ENCODE measurements around the gene MED8.

Gene MED8

DNA sequence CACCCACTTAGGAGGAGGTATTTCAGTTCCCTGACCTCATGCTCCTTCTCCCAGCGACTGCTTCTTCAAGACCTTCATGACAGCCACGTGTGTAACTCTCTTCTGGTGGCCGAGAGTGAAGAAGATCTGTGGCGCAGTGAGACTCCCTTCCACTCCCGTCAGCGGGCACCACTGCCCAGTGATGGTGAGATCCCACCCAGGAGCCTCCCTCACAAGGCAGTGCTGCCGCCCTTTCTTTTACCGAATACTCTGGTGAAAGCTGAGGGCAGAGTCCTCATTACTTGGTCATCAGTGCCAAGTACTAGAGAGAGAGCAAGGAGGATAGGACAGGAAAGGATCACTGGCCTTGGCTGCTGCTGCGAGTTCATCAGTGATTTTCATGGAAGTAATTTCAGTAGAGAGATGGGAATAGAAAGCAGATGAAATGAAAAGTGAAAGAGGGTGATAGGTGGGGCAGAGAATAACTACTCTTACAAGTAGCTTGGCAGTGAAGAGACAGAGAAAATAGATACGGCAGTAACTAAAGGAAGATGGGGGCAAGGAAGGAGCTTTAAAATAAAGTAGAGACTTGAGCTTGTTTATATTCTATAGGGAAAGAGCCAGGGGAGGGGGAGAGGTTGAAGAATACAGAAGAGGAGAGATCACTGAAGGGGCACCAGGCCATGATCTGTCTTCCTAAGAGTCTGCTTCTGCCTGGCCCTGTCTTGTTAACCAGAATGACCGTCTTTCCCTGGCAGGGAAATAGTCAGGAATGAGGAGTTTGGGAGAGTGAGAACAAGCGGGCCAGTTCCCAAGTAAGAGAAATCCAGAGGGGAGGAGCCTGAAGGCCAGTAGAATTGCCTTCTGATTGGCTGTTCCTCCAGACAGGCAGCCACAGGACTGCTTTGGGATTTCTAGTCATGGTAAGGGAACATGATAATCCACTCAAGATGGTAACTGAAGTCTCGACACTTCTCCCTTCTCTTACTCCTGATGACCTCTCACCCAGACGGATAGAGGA, 45.8 kb upstream of the MED8 start:
- no peaks in the 10 kb centered on the region for H3K4me1 ChIP-seq (ENCODE audit: control extremely low read depth in 1 of 4, control insufficient read depth in 4 of 4, insufficient read depth in 4 of 4, low read length in 3 of 4)
- no peak for DNase-seq
- H3K27me3 ChIP-seq (replicated peaks in 2 of 5; ENCODE audit: control insufficient read depth in 4 of 5, insufficient read depth in 5 of 5, low read length in 4 of 5) = no peaks in the 10 kb centered on the region
- ChIA-PET POLR2A (no interaction called here), CTCF (interaction anchor here (1.5 to 2.2 kb wide), 2 partner anchors 21 to 209 kb away, joined by 3 to 6 read pairs; no protein-coding TSS in a partner anchor)
- no peak overlapping the region for H3K27ac ChIP-seq (ENCODE audit: insufficient read depth in 1 of 2, low read depth in 1 of 2, low read length in 2 of 2, poor library complexity in 1 of 2, severe bottlenecking in 2 of 2)
- H3K9me3 ChIP-seq (ENCODE audit: control extremely low read depth in 1 of 5, control insufficient read depth in 4 of 5, insufficient read depth in 2 of 5, low read depth in 1 of 5, low read length in 4 of 5) = no peaks in the 10 kb centered on the region
- 97% methylated on average over 12 of the region's 14 CpGs for WGBS (ENCODE audit: insufficient coverage)
- H3K36me3 ChIP-seq (ENCODE audit: control insufficient read depth in 4 of 4, insufficient read depth in 4 of 4, low read length in 3 of 4) = peaks cover 23 to 96% (median 85%) of the 10 kb centered on the region in 4 experiments
- H3K4me3 ChIP-seq (ENCODE audit: control insufficient read depth in 1 of 7, extremely low read depth in 1 of 7, insufficient read depth in 4 of 7, low read depth in 2 of 7, low read length in 6 of 7) = no peak overlapping the region

- H3K4me3 ChIP-seq (ENCODE audit: control insufficient read depth in 1 of 7, extremely low read depth in 1 of 7, insufficient read depth in 4 of 7, low read depth in 2 of 7, low read length in 6 of 7) = no peak overlapping the region
- H3K36me3 ChIP-seq (ENCODE audit: control insufficient read depth in 4 of 4, insufficient read depth in 4 of 4, low read length in 3 of 4) = peaks cover 18 to 96% (median 86%) of the 10 kb centered on the region in 4 experiments
- no peak for DNase-seq
- H3K27me3 ChIP-seq (replicated peaks in 2 of 5; ENCODE audit: control insufficient read depth in 4 of 5, insufficient read depth in 5 of 5, low read length in 4 of 5) = no peaks in the 10 kb centered on the region
- 96% methylated on average over 7 of the region's 7 CpGs for WGBS (ENCODE audit: insufficient coverage)
- H3K9me3 ChIP-seq (ENCODE audit: control extremely low read depth in 1 of 5, control insufficient read depth in 4 of 5, insufficient read depth in 2 of 5, low read depth in 1 of 5, low read length in 4 of 5) = no peaks in the 10 kb centered on the region
- ChIA-PET POLR2A (interaction anchor here (0.6 kb wide), 1 partner anchor 79 kb away, joined by 3 read pairs; no protein-coding TSS in a partner anchor), CTCF (interaction anchor here (2.2 kb wide), 1 partner anchor 20 kb away, joined by 6 read pairs; no protein-coding TSS in a partner anchor)
- no peak overlapping the region for H3K27ac ChIP-seq (ENCODE audit: insufficient read depth in 1 of 2, low read depth in 1 of 2, low read length in 2 of 2, poor library complexity in 1 of 2, severe bottlenecking in 2 of 2)
- no peaks in the 10 kb centered on the region for H3K4me1 ChIP-seq (ENCODE audit: control extremely low read depth in 1 of 4, control insufficient read depth in 4 of 4, insufficient read depth in 4 of 4, low read length in 3 of 4)
Measured at GRCh38 chr1:43434256-43434655, 44.7 kb upstream of the MED8 start.

DNA sequence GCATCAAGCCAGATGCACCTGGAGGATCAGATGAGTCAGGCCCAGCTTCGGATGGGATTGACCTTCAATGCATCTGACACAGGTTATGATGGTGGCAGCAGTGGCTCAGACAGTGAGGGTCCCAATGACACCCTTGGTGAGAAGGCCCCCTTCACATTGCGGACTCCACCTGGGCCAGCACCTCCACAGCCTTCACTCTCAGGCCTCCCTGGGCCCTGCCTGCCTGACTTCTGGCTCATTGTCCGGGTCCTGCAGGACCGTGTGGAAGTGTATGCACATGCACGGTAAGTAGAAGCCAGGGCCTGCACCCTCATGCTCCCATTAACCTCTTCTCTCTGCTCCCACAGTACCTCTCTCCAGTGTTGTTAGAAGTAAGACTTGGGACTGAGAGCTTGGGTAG, 43.3 kb upstream of the MED8 start:
- WGBS (ENCODE audit: insufficient coverage) = 98% methylated on average over 4 of the region's 5 CpGs

DNA sequence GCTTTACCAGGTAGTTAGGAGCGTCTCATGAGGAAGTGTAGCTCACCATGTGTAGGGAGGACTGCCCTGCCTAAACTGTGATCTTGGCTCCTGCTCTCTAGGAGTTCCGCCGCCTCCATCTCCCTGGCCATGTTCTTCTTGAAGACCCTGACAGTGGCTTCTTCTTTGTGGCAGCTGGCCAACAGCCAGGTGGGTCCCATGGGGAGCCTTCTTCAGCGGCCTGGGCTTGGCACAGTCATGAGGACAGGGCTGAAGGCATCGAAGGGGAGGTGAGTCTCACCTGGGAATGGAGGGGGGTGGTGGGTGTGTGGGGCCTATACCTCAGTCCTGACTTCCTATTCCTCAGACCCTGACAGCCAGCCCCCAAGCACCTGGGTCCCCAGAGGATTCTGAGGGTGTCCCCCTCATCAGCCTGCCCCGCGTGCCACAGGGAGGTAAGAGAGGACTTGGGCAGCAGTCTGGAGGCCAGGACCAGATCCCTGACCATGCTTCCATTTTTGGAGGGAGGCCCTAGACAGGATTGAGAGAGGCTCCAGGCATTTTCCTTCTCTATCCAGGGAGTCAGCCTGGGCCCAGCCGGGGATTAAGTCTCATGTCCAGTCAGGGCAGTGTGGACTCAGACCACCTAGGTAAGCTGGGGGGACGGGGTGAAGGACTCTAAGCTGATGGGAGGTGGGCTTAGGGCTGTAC, 42.7 kb upstream of the MED8 start:
- peaks cover 17 to 100% (median 85%) of the 10 kb centered on the region in 4 experiments for H3K36me3 ChIP-seq (ENCODE audit: control insufficient read depth in 4 of 4, insufficient read depth in 4 of 4, low read length in 3 of 4)
- no peaks in the 10 kb centered on the region for H3K9me3 ChIP-seq (ENCODE audit: control extremely low read depth in 1 of 5, control insufficient read depth in 4 of 5, insufficient read depth in 2 of 5, low read depth in 1 of 5, low read length in 4 of 5)
- no peak overlapping the region for H3K4me3 ChIP-seq (ENCODE audit: control insufficient read depth in 1 of 7, extremely low read depth in 1 of 7, insufficient read depth in 4 of 7, low read depth in 2 of 7, low read length in 6 of 7)
- WGBS (ENCODE audit: insufficient coverage) = 98% methylated on average over 5 of the region's 9 CpGs
- CTCF ChIA-PET = no interaction called here
- H3K4me1 ChIP-seq (ENCODE audit: control extremely low read depth in 1 of 4, control insufficient read depth in 4 of 4, insufficient read depth in 4 of 4, low read length in 3 of 4) = no peaks in the 10 kb centered on the region
- POLR2A ChIA-PET = no interaction called here
- no peak overlapping the region for H3K27ac ChIP-seq (ENCODE audit: insufficient read depth in 1 of 2, low read depth in 1 of 2, low read length in 2 of 2, poor library complexity in 1 of 2, severe bottlenecking in 2 of 2)
- no peaks in the 10 kb centered on the region for H3K27me3 ChIP-seq (replicated peaks in 2 of 5; ENCODE audit: control insufficient read depth in 4 of 5, insufficient read depth in 5 of 5, low read length in 4 of 5)
- DNase-seq = no peak

More for the DNA sequence above, 43.3 kb upstream of the MED8 start:
- no peak overlapping the region for H3K27ac ChIP-seq (ENCODE audit: insufficient read depth in 1 of 2, low read depth in 1 of 2, low read length in 2 of 2, poor library complexity in 1 of 2, severe bottlenecking in 2 of 2)
- H3K36me3 ChIP-seq (ENCODE audit: control insufficient read depth in 4 of 4, insufficient read depth in 4 of 4, low read length in 3 of 4) = peaks cover 15 to 97% (median 85%) of the 10 kb centered on the region in 4 experiments
- H3K4me3 ChIP-seq (ENCODE audit: control insufficient read depth in 1 of 7, extremely low read depth in 1 of 7, insufficient read depth in 4 of 7, low read depth in 2 of 7, low read length in 6 of 7) = no peak overlapping the region
- H3K9me3 ChIP-seq (ENCODE audit: control extremely low read depth in 1 of 5, control insufficient read depth in 4 of 5, insufficient read depth in 2 of 5, low read depth in 1 of 5, low read length in 4 of 5) = no peaks in the 10 kb centered on the region
- no peaks in the 10 kb centered on the region for H3K4me1 ChIP-seq (ENCODE audit: control extremely low read depth in 1 of 4, control insufficient read depth in 4 of 4, insufficient read depth in 4 of 4, low read length in 3 of 4)
- ChIA-PET CTCF (interaction anchor here (2.2 kb wide), 1 partner anchor 18 kb away, joined by 6 read pairs; no protein-coding TSS in a partner anchor), POLR2A (no interaction called here)
- no peak for DNase-seq
- no peaks in the 10 kb centered on the region for H3K27me3 ChIP-seq (replicated peaks in 2 of 5; ENCODE audit: control insufficient read depth in 4 of 5, insufficient read depth in 5 of 5, low read length in 4 of 5)

GRCh38 chr1:43431676-43432075, 42.1 kb upstream of the MED8 start:
- no peaks in the 10 kb centered on the region for H3K9me3 ChIP-seq (ENCODE audit: control extremely low read depth in 1 of 5, control insufficient read depth in 4 of 5, insufficient read depth in 2 of 5, low read depth in 1 of 5, low read length in 4 of 5)
- no peak overlapping the region for H3K27ac ChIP-seq (ENCODE audit: insufficient read depth in 1 of 2, low read depth in 1 of 2, low read length in 2 of 2, poor library complexity in 1 of 2, severe bottlenecking in 2 of 2)
- H3K36me3 ChIP-seq (ENCODE audit: control insufficient read depth in 4 of 4, insufficient read depth in 4 of 4, low read length in 3 of 4) = peaks cover 17 to 100% (median 86%) of the 10 kb centered on the region in 4 experiments
- no peaks in the 10 kb centered on the region for H3K4me1 ChIP-seq (ENCODE audit: control extremely low read depth in 1 of 4, control insufficient read depth in 4 of 4, insufficient read depth in 4 of 4, low read length in 3 of 4)
- H3K4me3 ChIP-seq (ENCODE audit: control insufficient read depth in 1 of 7, extremely low read depth in 1 of 7, insufficient read depth in 4 of 7, low read depth in 2 of 7, low read length in 6 of 7) = no peak overlapping the region
- no peak for DNase-seq
- 99% methylated on average over 7 of the region's 9 CpGs for WGBS (ENCODE audit: insufficient coverage)
- ChIA-PET POLR2A (no interaction called here), CTCF (no interaction called here)
- H3K27me3 ChIP-seq (replicated peaks in 2 of 5; ENCODE audit: control insufficient read depth in 4 of 5, insufficient read depth in 5 of 5, low read length in 4 of 5) = no peaks in the 10 kb centered on the region

DNA sequence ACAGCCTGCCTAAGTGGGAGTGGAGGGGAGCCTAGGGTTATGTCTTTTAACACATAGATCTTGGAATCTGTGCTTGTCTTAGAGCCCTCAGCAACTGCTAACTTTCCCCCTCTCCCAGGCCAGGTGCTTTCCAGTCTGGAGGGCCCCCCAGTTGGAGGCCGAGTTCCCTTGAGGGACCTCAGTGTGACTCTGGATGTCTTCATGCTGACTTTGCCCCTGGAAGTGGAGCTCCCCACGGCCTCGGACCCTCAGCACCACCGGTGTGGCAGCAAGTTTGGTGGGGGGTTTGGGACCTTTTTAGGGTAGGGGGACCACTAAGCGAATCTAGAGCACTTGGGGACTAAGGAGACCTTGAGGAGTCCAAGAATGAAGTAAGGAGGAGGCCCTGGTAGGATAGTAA, 41.2 kb upstream of the MED8 start:
- WGBS (ENCODE audit: insufficient coverage) = 97% methylated on average over 5 of the region's 5 CpGs
- H3K9me3 ChIP-seq (ENCODE audit: control extremely low read depth in 1 of 5, control insufficient read depth in 4 of 5, insufficient read depth in 2 of 5, low read depth in 1 of 5, low read length in 4 of 5) = no peaks in the 10 kb centered on the region
- DNase-seq = no peak

More for the DNA sequence above, 41.2 kb upstream of the MED8 start:
- H3K4me1 ChIP-seq (ENCODE audit: control extremely low read depth in 1 of 4, control insufficient read depth in 4 of 4, insufficient read depth in 4 of 4, low read length in 3 of 4) = no peaks in the 10 kb centered on the region
- ChIA-PET CTCF (interaction anchor here (1.5 kb wide), 1 partner anchor 19 kb away, joined by 3 read pairs; no protein-coding TSS in a partner anchor), POLR2A (no interaction called here)
- peaks cover 14 to 100% (median 89%) of the 10 kb centered on the region in 4 experiments for H3K36me3 ChIP-seq (ENCODE audit: control insufficient read depth in 4 of 4, insufficient read depth in 4 of 4, low read length in 3 of 4)
- H3K27me3 ChIP-seq (replicated peaks in 2 of 5; ENCODE audit: control insufficient read depth in 4 of 5, insufficient read depth in 5 of 5, low read length in 4 of 5) = no peaks in the 10 kb centered on the region
- no peak overlapping the region for H3K4me3 ChIP-seq (ENCODE audit: control insufficient read depth in 1 of 7, extremely low read depth in 1 of 7, insufficient read depth in 4 of 7, low read depth in 2 of 7, low read length in 6 of 7)
- H3K27ac ChIP-seq (ENCODE audit: insufficient read depth in 1 of 2, low read depth in 1 of 2, low read length in 2 of 2, poor library complexity in 1 of 2, severe bottlenecking in 2 of 2) = no peak overlapping the region
